SKM-1 treated with dmso at 0.1 percent for 144 hours (cell line): ENCODE data around the gene MPHOSPH9.

Experiments used
- DNase-seq: peaks from one replicate; lab custom pipeline; 2025; ENCODE audit not compliant: unreplicated experiment; lab: John Stamatoyannopoulos, UW

The MPHOSPH9 gene

GRCh38 chr12:123105211-123105826 is 127.6 kb downstream of the MPHOSPH9 start:
- no peak for DNase-seq

- DNase-seq = no peak
Observed at GRCh38 chr12:123104809-123105208, 128.1 kb downstream of the MPHOSPH9 start.
